Erythroblast (primary cell): ENCODE measurements around the gene CARF.

Experiments
- GATA1 ChIP-seq: IDR thresholded peaks from 2 replicates; pipeline ENCODE4 v1.6.1; 2011; ENCODE audit warnings: low read depth, mild to moderate bottlenecking, control low read depth, low read length, moderate library complexity
- POLR2A ChIP-seq: IDR thresholded peaks from 2 replicates; pipeline ENCODE4 v1.6.1; 2011; ENCODE audit warnings: mild to moderate bottlenecking, low read length

- no peak for TF ChIP-seq POLR2A
- TF ChIP-seq GATA1, result no peak
Observed at GRCh38 chr2:202932425-202933138, 20.5 kb downstream of the CARF start.
